Fibroblast of lung (primary cell): ENCODE measurements around the gene CHD9. TPM values are rescaled to one million over a fixed set of nuclear protein-coding genes. Genes with fewer than 3 reads are reported as not detected.
A peak's percentile ranks its signal among the peaks of the same experiment; 100 is the strongest.

Experiments used
- DNase-seq, 2 donors: peaks; one replicate each; pipeline versions ENCODE4 v3.0.0 to v3.0.0-alpha.2; 2010; ENCODE audit warnings: low read depth in 2 of 2
- H2AFZ ChIP-seq: 2 replicates; pipeline ENCODE4 v1.5.1; 2012; ENCODE audit warnings: low read length, control low read depth, inconsistent platforms
- H3K27ac ChIP-seq: 2 replicates; pipeline ENCODE4 v1.5.1; 2011; ENCODE audit warnings: low read length, control low read depth; ENCODE audit not compliant: insufficient read depth
- H3K27me3 ChIP-seq: 2 replicates; pipeline ENCODE4 v1.5.1; 2011; ENCODE audit warnings: mild to moderate bottlenecking, low read length; ENCODE audit not compliant: control insufficient read depth, insufficient read depth
- H3K36me3 ChIP-seq: 2 replicates; pipeline ENCODE4 v1.5.1; 2011; ENCODE audit warnings: low read length; ENCODE audit not compliant: control insufficient read depth, insufficient read depth
- H3K4me1 ChIP-seq: 2 replicates; pipeline ENCODE4 v1.5.1; 2011; ENCODE audit warnings: low read length; ENCODE audit not compliant: control insufficient read depth, insufficient read depth; ENCODE audit errors: extremely low read depth
- H3K4me2 ChIP-seq: 2 replicates; pipeline ENCODE4 v1.5.1; 2011; ENCODE audit warnings: low read length, control low read depth; ENCODE audit not compliant: insufficient read depth; ENCODE audit errors: extremely low read depth
- H3K4me3 ChIP-seq, 4 experiments: fragments of 200-600 bp in 1 of 4; sonication (generic) in 1 of 4; replicated peaks in 1 of 4; 2 replicates each; pipeline ENCODE4 v1.5.1; 2011 to 2016; ENCODE audit warnings: low read length in 4 of 4, low read depth in 3 of 4, mild to moderate bottlenecking in 3 of 4, control low read depth in 2 of 4, inconsistent platforms in 1 of 4, mixed read lengths in 1 of 4; ENCODE audit not compliant: insufficient read depth in 1 of 4; ENCODE audit errors: control extremely low read depth in 1 of 4
- H3K79me2 ChIP-seq: 2 replicates; pipeline ENCODE4 v1.5.1; 2012; ENCODE audit warnings: mild to moderate bottlenecking, low read length, inconsistent platforms; ENCODE audit not compliant: control insufficient read depth, insufficient read depth
- H3K9ac ChIP-seq: 2 replicates; pipeline ENCODE4 v1.5.1; 2011; ENCODE audit warnings: mild to moderate bottlenecking, low read length, control low read depth; ENCODE audit not compliant: insufficient read depth
- H3K9me3 ChIP-seq: 2 replicates; pipeline ENCODE4 v1.5.1; 2012; ENCODE audit warnings: low read depth, low read length; ENCODE audit not compliant: control insufficient read depth, insufficient read depth
- H4K20me1 ChIP-seq: 2 replicates; pipeline ENCODE4 v1.5.1; 2011; ENCODE audit warnings: low read length; ENCODE audit not compliant: control insufficient read depth, insufficient read depth; ENCODE audit errors: extremely low read depth
- EZH2 ChIP-seq: IDR thresholded peaks from 2 replicates; pipeline ENCODE4 v1.5.1; 2012; ENCODE audit warnings: low read length, control low read depth, mild to moderate bottlenecking; ENCODE audit errors: missing control alignments
- polyA plus RNA-seq, 2 donors: library from polyadenylated mRNA; depleted of rRNA in 1 of 2; stranded (reverse) in 1 of 2; unstranded in 1 of 2; fragments of >200 nt; gene quantifications; 2 replicates each; pipeline ENCODE4 v1.2.1, GENCODE V29; 2011 to 2012; ENCODE audit warnings: missing spikeins in 1 of 2
- total RNA-seq: library from RNA; depleted of rRNA; stranded (reverse); fragments of >200 nt; gene quantifications from 2 replicates; pipeline ENCODE4 v1.2.1, GENCODE V29; 2014
- TF ChIP-seq, protein P1 (sequence below), 2 donors: IDR thresholded peaks in 1 of 2; conservative IDR thresholded peaks in 1 of 2; 1 replicate in 1 of 2; 2 replicates in 1 of 2; pipeline ENCODE4 v1.5.1; 2011 to 2012; ENCODE audit warnings: low read length in 2 of 2, control low read depth in 1 of 2, inconsistent platforms in 1 of 2, low read depth in 1 of 2, mild to moderate bottlenecking in 1 of 2

The CHD9 gene
- total and polyA plus RNA-seq, 2 donors (not counting 1 experiment from before 2014, with no cell fraction given) = 32.9 to 60.9 TPM

DNA sequence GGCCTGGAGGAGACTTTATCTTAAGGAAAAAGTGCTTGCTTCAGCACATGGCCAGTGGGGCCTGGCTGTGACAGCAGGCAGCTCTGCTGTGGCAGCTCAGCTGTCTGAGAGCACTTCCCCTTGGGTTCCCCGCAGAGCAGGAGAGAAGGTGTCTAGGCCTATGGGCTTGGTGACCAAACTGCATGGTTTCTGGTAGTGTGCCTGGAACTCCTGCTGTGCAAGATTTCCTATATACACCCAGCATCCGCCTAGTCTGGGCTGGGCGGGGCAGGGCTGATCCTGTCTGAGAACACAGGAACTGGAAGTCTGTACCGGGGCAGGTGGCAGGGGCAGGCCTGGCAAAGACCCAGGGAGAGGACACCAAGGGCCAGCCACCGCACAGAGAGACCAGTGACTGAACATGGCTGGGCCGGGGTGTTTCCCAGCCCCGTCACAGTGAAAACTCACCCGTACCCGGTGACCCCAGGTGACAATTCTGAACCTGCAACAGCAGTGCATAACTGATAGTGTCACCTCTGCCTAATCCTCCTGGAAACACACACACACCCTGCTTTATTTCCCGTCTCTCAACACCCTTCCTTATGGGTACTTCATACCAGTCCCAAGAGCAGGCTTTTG lies 39.3 kb downstream of the CHD9 start:
- no peaks in the 10 kb centered on the region for H3K9me3 ChIP-seq
- peaks cover 9% of the 10 kb centered on the region for H3K79me2 ChIP-seq
- no peaks in the 10 kb centered on the region for H3K27me3 ChIP-seq
- no peak overlapping the region for H2AFZ ChIP-seq
- no peak for TF ChIP-seq EZH2
- TF ChIP-seq, protein P1, sequence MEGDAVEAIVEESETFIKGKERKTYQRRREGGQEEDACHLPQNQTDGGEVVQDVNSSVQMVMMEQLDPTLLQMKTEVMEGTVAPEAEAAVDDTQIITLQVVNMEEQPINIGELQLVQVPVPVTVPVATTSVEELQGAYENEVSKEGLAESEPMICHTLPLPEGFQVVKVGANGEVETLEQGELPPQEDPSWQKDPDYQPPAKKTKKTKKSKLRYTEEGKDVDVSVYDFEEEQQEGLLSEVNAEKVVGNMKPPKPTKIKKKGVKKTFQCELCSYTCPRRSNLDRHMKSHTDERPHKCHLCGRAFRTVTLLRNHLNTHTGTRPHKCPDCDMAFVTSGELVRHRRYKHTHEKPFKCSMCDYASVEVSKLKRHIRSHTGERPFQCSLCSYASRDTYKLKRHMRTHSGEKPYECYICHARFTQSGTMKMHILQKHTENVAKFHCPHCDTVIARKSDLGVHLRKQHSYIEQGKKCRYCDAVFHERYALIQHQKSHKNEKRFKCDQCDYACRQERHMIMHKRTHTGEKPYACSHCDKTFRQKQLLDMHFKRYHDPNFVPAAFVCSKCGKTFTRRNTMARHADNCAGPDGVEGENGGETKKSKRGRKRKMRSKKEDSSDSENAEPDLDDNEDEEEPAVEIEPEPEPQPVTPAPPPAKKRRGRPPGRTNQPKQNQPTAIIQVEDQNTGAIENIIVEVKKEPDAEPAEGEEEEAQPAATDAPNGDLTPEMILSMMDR (conservative IDR thresholded peaks at IDR 0.05 in 1 of 2, IDR thresholded peaks at IDR 0.05 in 1 of 2; ENCODE audit: low read depth in 1 of 2, low read length in 2 of 2) = no peak
- no peak for DNase-seq
- H3K27ac ChIP-seq = no peak overlapping the region
- peaks cover 29% of the 10 kb centered on the region for H3K4me1 ChIP-seq
- H3K36me3 ChIP-seq = no peaks in the 10 kb centered on the region
- no peak overlapping the region for H3K9ac ChIP-seq
- no peak overlapping the region for H3K4me2 ChIP-seq
- no peak overlapping the region for H3K4me3 ChIP-seq
- H4K20me1 ChIP-seq = no peaks in the 10 kb centered on the region

DNA sequence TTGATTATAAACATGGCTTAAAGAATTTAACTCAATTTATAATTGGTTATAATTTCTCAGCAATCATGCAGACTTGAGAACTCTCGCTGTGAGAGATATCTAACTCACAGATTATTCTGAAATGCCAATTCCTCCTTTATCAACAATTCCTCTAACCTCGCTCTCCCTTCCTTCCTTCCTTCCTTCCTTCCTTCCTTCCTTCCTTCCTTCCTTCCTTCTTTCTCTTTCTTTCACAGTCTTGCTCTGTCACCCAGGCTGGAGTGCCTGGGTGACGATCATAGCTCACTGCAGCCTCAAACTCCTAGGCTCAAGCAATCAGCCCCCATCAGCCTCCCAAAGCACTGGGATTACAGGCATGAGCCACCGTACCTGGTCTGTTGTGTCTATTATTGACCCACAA lies 42.4 kb downstream of the CHD9 start:
- no peaks in the 10 kb centered on the region for H3K27me3 ChIP-seq
- no peak overlapping the region for H3K4me2 ChIP-seq
- no peaks in the 10 kb centered on the region for H4K20me1 ChIP-seq
- H3K9ac ChIP-seq = no peak overlapping the region
- H3K4me1 ChIP-seq = peaks cover 24% of the 10 kb centered on the region
- no peak for DNase-seq
- no peaks in the 10 kb centered on the region for H3K9me3 ChIP-seq
- TF ChIP-seq, protein P1 (conservative IDR thresholded peaks at IDR 0.05 in 1 of 2, IDR thresholded peaks at IDR 0.05 in 1 of 2; ENCODE audit: low read depth in 1 of 2, low read length in 2 of 2) = no peak
- TF ChIP-seq EZH2 = no peak
- no peaks in the 10 kb centered on the region for H3K36me3 ChIP-seq
- no peak overlapping the region for H3K27ac ChIP-seq
- no peak overlapping the region for H2AFZ ChIP-seq
- H3K79me2 ChIP-seq = peaks cover 14% of the 10 kb centered on the region
- H3K4me3 ChIP-seq = no peak overlapping the region

DNA sequence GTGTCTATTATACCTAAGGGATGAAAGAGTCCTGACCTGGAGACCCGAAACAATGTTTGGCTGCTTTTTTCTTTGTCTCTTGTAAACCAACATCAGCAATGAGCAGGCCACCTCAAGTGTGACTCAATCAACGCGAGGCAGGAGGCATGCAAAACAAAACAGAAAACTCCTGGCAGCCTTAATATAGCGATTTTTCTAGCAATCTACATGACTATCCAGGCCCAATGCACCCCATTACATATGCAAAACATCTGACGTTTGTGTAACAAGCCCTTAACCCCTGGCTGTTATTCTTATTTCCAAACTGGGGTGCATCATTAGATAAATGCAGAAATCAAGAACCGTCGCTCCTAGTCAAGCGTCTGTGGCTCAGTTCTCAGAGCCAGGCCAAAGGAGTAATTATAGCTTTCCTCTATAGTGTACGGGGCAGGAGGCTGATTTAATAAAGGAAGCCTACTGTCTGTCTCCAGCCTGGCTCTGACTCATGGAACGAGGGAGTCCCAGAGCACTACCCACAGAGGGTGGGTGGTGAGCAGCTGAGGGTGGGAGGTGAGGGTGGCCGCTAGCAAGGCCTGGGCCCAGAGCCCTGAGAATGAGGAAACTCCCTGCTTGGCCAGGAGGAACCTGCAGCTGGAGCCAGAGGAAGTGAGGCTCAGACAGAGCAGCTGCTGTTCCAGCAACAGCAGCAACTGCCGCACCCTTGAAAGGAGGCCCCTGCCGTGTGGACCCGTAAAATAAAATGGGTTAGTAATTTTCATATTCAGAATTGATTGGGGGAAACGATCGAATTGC lies 43.9 kb downstream of the CHD9 start:
- Histone ChIP-seq H3K4me3 (peak overlapping the region; percentile 27 to 55 (median 39)), H3K27ac (peak overlapping the region; percentile 81), H3K36me3 (no peaks in the 10 kb centered on the region), H3K9me3 (no peaks in the 10 kb centered on the region), H3K4me2 (peak overlapping the region; percentile 77), H3K27me3 (no peaks in the 10 kb centered on the region), H4K20me1 (no peaks in the 10 kb centered on the region), H3K9ac (peak overlapping the region; percentile 61), H3K4me1 (peaks cover 21% of the 10 kb centered on the region), H3K79me2 (peaks cover 10% of the 10 kb centered on the region), H2AFZ (no peak overlapping the region)
- TF ChIP-seq, protein P1 (conservative IDR thresholded peaks at IDR 0.05 in 1 of 2, IDR thresholded peaks at IDR 0.05 in 1 of 2; ENCODE audit: low read depth in 1 of 2, low read length in 2 of 2) = no peak
- TF ChIP-seq EZH2 = no peak
- DNase-seq = peak; percentile 97 to 98
